ENCODE data around the gene CYB5R4. TPM values are rescaled to one million over a fixed set of nuclear protein-coding genes. Genes with fewer than 3 reads are reported as not detected.

CYB5R4 gene
- total and polyA plus RNA-seq, 2 of the 8 experiments (the other 6 are each of a cell fraction or from before 2014, with no cell fraction given) = 2.8 to 14.6 TPM

DNA sequence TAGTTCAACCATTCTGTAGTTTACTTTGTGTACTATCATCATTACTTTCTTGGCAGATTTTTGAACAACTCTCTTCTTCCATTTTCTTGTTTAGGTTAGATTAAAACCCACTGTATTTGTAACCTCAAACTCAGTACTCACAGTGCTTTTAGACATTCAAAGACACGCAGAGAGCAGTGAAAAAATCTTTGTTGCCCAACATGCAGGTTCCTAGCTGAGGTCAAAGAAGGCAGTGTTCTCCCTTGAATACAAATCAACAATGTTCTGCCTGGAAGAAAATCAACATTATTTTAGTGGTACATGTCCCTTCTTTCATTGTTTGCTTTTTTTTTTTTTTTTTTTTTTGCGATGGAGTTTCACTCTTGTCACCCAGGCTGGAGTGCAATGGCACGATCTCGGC lies 11.2 kb downstream of the CYB5R4 start:
- FAIRE-seq = no peak
- no peak overlapping the region for H4K8ac ChIP-seq (ENCODE audit: extremely low read depth, insufficient read depth, low read length)
- ChIA-PET CTCF (ENCODE audit: partially characterized antibody) (no interaction called here), POLR2A (ENCODE audit: partially characterized antibody) (no interaction called here)
- H3K79me1 ChIP-seq (ENCODE audit: low read depth, low read length) = no peaks in the 10 kb centered on the region
- no peak overlapping the region for H2BK120ac ChIP-seq (replicated peaks; ENCODE audit: low read depth, low read length)
- WGBS, 2 experiments (ENCODE audit: extremely low coverage in 1 of 2, insufficient coverage in 1 of 2, insufficient read length in 1 of 2, insufficient replicate concordance in 2 of 2, low coverage in 1 of 2, low lambda C conversion rate in 2 of 2, missing lambda C conversion rate in 1 of 2) = 86% methylated on average over 2 of the region's 4 CpGs; no CpG with 5 or more reads in 1 of the 2 experiments
- H3K4me2 ChIP-seq (ENCODE audit: insufficient read depth in 1 of 2, low read depth in 2 of 2, low read length in 2 of 2) = no peak overlapping the region
- H2BK12ac ChIP-seq (ENCODE audit: low read depth, low read length) = no peak overlapping the region
- no peak overlapping the region for H2AK5ac ChIP-seq (ENCODE audit: low read depth, low read length)
- no peak overlapping the region for H3K18ac ChIP-seq (ENCODE audit: extremely low read depth, low read length)
- no peaks in the 10 kb centered on the region for H3K27me3 ChIP-seq (replicated peaks in 1 of 4; ENCODE audit: control insufficient read depth in 3 of 4, extremely low read depth in 1 of 4, insufficient read depth in 3 of 4, low read length in 3 of 4)
- H2AFZ ChIP-seq (ENCODE audit: low read length) = no peak overlapping the region
- peaks cover 0 to 20% (median 12%) of the 10 kb centered on the region in 4 experiments; a peak in 4 of 8 replicates for H3K36me3 ChIP-seq (ENCODE audit: control insufficient read depth in 2 of 4, insufficient read depth in 4 of 4, low read length in 3 of 4)
- H3K4me1 ChIP-seq (replicated peaks in 1 of 4; ENCODE audit: control insufficient read depth in 3 of 4, insufficient read depth in 4 of 4, low read length in 3 of 4) = no peaks in the 10 kb centered on the region
- no peak overlapping the region for H3K23ac ChIP-seq (ENCODE audit: insufficient read length)
- no peak overlapping the region for H2BK15ac ChIP-seq (ENCODE audit: low read length)
- no peak overlapping the region for H3K56ac ChIP-seq (replicated peaks; ENCODE audit: insufficient read length, low read depth, low read length)
- no peak overlapping the region for H3K9ac ChIP-seq (replicated peaks in 1 of 4; ENCODE audit: extremely low read depth in 1 of 4, low read depth in 3 of 4, low read length in 3 of 4)
- no peak overlapping the region for H4K91ac ChIP-seq (replicated peaks; ENCODE audit: insufficient read length, low read length)
- TF ChIP-seq BCL11A (IDR thresholded peaks at IDR 0.05; ENCODE audit: low read depth in 2 of 2, low read length in 2 of 2) = no peak
- peaks cover 13 to 19% of the 10 kb centered on the region in 2 experiments; a peak in 3 of 4 replicates for H3K9me3 ChIP-seq (ENCODE audit: insufficient read depth in 2 of 2, low read depth in 1 of 2, low read length in 1 of 2)
- no peak overlapping the region for H4K5ac ChIP-seq (ENCODE audit: insufficient read length, low read depth, low read length)
- no peak overlapping the region for H3K4me3 ChIP-seq (ENCODE audit: extremely low read depth in 1 of 4, insufficient read depth in 2 of 4, low read depth in 3 of 4, low read length in 4 of 4)
- no peaks in the 10 kb centered on the region for H3K23me2 ChIP-seq (ENCODE audit: low read depth, low read length)
- no peak overlapping the region for H2BK20ac ChIP-seq (ENCODE audit: low read length)
- H3K27ac ChIP-seq (ENCODE audit: low read depth, low read length) = no peak overlapping the region
- no peak for DNase-seq (ENCODE audit: low read depth in 1 of 2, low spot score in 2 of 2)
- no peaks in the 10 kb centered on the region for H4K20me1 ChIP-seq (replicated peaks in 1 of 2; ENCODE audit: control insufficient read depth in 1 of 2, insufficient read depth in 2 of 2, low read length in 2 of 2)
- H3K79me2 ChIP-seq (ENCODE audit: control insufficient read depth in 1 of 2, insufficient read depth in 2 of 2, low read length in 2 of 2) = 0 out of 4 replicates have a peak, but pooled peaks cover 0 to 5% of the 10 kb centered on the region in 2 experiments
- H3K4ac ChIP-seq (replicated peaks; ENCODE audit: insufficient read length, low read depth, low read length) = no peak overlapping the region
- H2BK5ac ChIP-seq (ENCODE audit: low read depth, low read length) = no peak overlapping the region
- H3K14ac ChIP-seq (ENCODE audit: insufficient read length) = no peak overlapping the region
